Sigmoid colon (tissue), 4 donors: ENCODE measurements around the gene SDK1.

Experiments
- EP300 ChIP-seq, 4 donors: sonication (generic); formaldehyde crosslinking; IDR thresholded peaks; one replicate each; pipeline ENCODE4 v1.6.1; 2017; ENCODE audit warnings: antibody characterized with exemption in 4 of 4
- POLR2A ChIP-seq, 2 donors: fragments of 450-650 bp; IDR thresholded peaks; one replicate each; pipeline ENCODE4 v1.6.1; 2016; ENCODE audit warnings: antibody characterized with exemption in 2 of 2, mild to moderate bottlenecking in 2 of 2, moderate library complexity in 2 of 2
- TF ChIP-seq, protein P1 (sequence below), 4 experiments: fragments of 450-650 bp in 3 of 4; fragments of 200-600 bp in 1 of 4; IDR thresholded peaks; one replicate each; pipeline ENCODE4 v1.5.1; 2016 to 2019; ENCODE audit warnings: antibody characterized with exemption in 4 of 4, mild to moderate bottlenecking in 3 of 4, moderate library complexity in 2 of 4

GRCh38 chr7:4169455-4169854 lies 868.4 kb downstream of the SDK1 start:
- TF ChIP-seq, protein P1, sequence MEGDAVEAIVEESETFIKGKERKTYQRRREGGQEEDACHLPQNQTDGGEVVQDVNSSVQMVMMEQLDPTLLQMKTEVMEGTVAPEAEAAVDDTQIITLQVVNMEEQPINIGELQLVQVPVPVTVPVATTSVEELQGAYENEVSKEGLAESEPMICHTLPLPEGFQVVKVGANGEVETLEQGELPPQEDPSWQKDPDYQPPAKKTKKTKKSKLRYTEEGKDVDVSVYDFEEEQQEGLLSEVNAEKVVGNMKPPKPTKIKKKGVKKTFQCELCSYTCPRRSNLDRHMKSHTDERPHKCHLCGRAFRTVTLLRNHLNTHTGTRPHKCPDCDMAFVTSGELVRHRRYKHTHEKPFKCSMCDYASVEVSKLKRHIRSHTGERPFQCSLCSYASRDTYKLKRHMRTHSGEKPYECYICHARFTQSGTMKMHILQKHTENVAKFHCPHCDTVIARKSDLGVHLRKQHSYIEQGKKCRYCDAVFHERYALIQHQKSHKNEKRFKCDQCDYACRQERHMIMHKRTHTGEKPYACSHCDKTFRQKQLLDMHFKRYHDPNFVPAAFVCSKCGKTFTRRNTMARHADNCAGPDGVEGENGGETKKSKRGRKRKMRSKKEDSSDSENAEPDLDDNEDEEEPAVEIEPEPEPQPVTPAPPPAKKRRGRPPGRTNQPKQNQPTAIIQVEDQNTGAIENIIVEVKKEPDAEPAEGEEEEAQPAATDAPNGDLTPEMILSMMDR (IDR thresholded peaks at IDR 0.05): no peak
- TF ChIP-seq POLR2A (IDR thresholded peaks at IDR 0.05): no peak
- no peak for TF ChIP-seq EP300 (IDR thresholded peaks at IDR 0.05)
